LoVo (cell line): ENCODE results near the gene FRZB.

Source experiments
- DNase-seq: peaks from one replicate; pipeline ENCODE4 v3.0.0-alpha.2; 2016; ENCODE audit warnings: low spot score

Gene FRZB

GRCh38 chr2:182834293-182834692 is 32.1 kb downstream of the FRZB start:
- no peak for DNase-seq

GRCh38 chr2:182833084-182833854 is 33.2 kb downstream of the FRZB start:
- no peak for DNase-seq

DNA sequence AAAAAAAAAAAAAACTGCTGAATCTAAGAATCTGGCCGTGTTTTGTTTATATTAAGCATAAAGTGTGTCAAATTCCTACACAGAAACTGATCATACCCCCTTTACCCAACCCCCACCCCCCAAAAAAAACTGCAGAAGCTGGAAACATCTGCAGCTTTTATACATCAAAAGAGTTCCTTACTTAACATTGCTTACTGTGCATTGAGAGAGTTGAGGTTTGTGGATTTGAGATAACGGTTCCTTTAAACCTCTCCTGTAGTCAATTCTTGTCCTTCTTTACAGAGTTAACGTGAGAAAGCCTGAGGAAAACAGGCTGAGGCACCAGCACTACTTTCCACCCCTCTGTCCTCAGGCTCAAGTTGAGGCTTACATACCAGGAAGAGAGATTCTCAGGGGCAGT is 34.5 kb downstream of the FRZB start:
- no peak for DNase-seq

DNA sequence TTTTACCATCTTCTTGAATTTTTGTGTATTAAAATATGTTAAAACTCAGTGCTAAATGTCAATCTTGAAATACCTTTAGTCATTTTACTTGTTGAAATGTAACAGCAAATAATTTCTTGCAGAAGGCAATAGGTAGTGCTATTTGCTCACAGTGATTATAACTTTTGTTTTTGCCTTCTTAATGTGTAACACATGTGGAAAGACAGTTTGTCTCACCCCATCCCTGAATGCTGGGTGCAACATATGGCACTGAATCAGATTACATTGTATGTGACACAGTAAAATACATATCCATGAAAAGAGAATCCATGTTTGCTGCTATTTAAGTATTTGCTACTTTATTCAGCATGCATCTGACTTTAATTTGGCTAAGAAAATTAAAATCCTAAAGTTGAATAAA is 35.3 kb downstream of the FRZB start:
- no peak for DNase-seq

GRCh38 chr2:182827182-182827879 is 39.1 kb downstream of the FRZB start:
- no peak for DNase-seq

- no peak for DNase-seq
Measured at GRCh38 chr2:182826496-182826895, 39.9 kb downstream of the FRZB start.

DNA sequence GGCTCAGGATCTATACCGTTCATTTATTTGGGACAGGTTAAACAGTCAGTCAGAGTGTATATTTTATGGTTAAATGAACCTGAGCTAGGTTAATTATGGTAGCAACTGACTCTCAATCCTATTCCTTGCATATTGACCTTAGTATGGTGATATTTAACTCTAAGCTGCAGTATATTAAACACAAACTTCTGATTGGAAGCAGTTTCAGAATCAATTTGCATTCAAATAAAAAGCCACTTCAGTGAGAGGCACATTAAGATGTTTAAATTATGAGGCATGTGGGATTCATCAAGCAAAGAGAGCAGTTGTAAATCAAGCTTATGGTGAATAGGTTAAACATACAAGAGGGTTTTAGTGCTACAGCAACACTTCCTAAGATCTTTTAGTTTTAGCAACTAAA is 40.4 kb downstream of the FRZB start:
- no peak for DNase-seq

- no peak for DNase-seq
Measured at GRCh38 chr2:182824767-182825158, 41.7 kb downstream of the FRZB start.

DNA sequence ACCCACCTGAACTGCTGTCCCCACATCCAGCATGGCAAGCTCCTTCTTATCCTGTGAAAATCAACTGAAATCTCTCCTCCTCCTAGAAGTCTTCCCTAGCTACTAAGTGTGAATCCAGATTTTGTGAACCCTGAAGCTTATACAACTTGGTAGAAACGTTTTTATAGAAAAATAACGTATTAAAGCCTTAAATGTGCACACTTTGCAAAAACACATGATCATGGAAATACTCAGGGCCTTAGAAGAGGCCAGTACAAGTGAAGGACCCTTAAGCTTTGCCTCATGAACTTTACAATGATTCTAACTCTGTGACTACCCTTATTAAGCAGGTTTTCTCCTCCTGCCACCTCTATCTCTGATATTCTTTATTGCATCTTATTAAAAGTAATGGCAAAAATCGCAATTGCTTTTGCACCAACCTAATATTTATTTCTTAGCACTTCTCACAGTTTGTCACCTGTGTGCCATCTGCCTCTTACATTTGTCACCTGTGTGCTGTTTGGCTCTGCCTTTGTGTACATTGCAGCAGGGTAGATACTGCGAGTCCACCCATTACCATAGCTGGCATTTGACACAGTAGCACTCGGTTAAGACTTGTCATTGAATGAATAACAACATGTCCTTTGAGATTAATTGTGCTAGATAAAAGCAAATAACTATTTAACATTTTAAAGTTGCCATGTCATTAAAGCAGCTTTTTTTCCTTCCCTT is 42.2 kb downstream of the FRZB start:
- no peak for DNase-seq

- no peak for DNase-seq
Measured at GRCh38 chr2:182822733-182823132, 43.7 kb downstream of the FRZB start.

- DNase-seq: no peak
Measured at GRCh38 chr2:182821182-182821581, 45.3 kb downstream of the FRZB start.

DNA sequence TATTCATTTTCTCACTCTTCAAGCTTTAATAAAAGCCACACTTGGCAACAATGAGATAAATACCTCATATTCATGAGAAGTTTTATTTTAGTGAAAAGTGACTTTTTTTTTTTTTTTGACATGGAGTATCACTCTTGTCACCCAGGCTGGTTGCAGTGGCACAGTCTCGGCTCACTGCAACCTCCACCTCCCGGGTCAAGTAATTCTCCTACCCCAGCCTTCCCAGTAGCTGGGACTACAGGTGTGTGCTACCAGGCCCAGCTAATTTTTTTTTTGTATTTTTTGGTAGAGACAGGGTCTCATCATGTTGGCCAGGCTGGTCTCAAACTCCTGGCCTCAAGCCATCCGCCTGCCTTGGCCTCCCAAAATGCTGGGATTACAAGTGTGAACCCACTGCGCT is 47.0 kb downstream of the FRZB start:
- no peak for DNase-seq

DNA sequence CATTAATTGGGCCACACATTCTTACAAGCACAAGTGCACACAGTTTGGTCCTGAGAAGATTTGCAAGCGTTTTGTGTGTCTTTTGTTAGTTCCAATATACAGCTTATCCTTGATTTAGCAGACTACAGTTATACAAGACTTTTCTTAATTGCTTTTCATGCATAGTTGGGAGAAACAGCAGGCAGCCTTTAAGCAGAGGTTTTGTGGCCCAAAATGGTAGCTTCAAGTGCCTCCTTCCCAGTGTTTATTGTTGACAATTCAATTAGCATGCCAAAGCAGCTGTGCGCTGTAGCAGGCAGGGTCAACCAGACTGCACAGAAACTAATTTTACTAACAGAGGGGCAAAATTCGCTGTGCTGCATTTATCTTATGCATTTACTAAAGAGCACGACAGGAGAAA is 47.5 kb downstream of the FRZB start:
- no peak for DNase-seq

- DNase-seq: no peak
Measured at GRCh38 chr2:182818501-182818900, 47.9 kb downstream of the FRZB start.

DNA sequence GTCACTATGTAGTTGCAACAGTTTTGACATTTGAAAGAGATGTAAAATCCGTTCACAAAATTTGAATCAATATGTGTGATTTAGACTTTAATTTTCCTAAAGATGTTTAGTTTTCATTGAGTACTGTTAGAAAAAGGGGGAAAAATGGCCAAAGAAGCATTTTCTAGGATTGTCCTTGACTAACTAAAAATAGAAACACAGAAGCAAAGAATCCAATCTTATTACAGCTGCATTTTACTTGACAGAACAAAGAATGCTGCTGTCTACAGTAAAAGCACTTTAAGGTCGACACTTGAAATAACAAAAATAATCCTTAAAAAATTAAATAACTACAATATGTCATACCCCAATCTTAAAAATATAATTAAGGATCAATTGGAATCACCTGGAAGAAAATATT is 48.9 kb downstream of the FRZB start:
- no peak for DNase-seq

DNA sequence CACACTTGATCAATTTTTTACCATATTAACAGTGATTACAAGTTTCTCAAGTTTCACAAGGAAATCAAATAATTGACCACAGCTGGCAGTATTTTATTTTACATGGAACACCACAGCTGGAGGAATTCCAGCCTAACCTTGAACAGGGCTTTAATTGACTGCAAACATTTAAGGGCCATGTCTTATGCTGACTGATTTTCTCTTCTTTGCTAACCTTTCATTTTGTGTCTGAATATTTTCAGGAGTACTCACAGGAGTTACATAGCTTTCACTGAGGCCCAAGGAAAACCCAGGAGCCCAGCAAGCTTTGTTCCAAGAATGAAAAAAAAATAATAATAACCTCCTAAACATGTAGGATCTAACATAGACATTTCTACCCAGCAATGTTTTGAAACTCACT is 49.6 kb downstream of the FRZB start:
- DNase-seq: no peak

GRCh38 chr2:182814804-182815203 is 51.6 kb downstream of the FRZB start:
- DNase-seq: no peak

DNA sequence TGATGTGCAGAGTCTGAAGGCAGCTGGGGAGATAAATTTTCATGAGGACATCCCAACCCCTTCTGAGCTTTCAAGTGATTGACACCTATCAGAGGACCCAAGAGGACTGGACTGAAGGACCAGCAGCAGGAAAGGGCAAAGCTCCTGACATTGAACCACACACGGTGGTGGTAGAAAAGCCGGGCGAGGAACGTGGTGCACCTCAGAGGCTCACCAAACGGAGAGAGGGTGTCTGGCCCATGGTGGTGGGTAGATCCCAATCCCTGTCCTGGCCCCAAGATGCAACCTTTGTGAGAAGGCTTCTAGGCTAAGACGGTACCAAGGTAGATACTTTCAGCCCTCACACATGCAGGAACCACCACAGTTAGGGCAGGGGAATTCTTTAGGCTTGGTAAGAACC is 52.1 kb downstream of the FRZB start:
- no peak for DNase-seq

GRCh38 chr2:182810087-182810486 is 56.4 kb downstream of the FRZB start:
- no peak for DNase-seq

DNA sequence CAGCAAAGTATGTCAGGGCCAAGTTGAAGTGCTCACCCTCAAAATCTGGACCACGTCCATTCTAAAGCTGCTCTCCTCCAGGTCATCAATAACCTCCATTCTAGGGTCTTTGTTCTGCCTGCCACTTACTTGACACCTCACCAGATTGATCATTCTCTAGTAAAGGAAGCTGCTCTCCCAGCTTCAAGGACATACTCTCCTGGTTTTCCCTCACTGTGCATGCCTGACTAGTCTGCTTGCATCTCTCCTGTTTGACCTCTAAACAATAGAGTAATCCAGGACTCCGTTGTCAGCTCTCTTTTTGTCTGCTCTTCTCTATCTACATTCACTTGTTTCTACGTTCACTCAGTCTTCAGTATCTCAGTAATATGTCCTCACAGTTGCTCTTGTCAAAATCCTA is 59.1 kb downstream of the FRZB start:
- no peak for DNase-seq

DNA sequence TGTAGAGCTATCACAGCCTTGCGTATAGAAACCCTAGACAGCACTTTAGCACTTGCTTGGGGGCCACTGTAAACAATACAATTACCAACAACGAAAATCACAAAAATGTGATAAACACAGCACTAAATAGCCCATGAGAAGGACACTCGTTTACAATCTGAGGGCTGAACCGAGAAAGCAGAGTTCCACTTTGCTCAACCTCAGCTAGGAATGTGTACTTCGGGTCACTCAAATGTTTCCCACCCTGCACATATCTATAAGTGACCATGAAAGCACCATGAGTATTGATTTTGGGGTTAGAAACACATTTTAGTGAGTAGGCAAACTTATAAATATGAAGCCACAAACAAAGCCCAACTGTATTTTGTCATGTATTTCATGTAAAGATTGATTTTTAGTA is 62.3 kb downstream of the FRZB start:
- DNase-seq: no peak

- no peak for DNase-seq
Measured at GRCh38 chr2:182798736-182799135, 67.7 kb downstream of the FRZB start.

GRCh38 chr2:182792441-182792840 is 74.0 kb downstream of the FRZB start:
- DNase-seq: no peak
